KMS-11 (cell line): ENCODE results near the gene RWDD4.

Experiments
- H2AFZ ChIP-seq: fragments of 200-600 bp; sonication (generic); 2 replicates; pipeline ENCODE4 v1.6.1; 2016; ENCODE audit warnings: antibody characterized with exemption, mixed run types, low read depth
- H3K27ac ChIP-seq: fragments of 200-600 bp; sonication (generic); 2 replicates; pipeline ENCODE4 v1.6.1; 2016; ENCODE audit warnings: mild to moderate bottlenecking, mixed run types
- H3K27me3 ChIP-seq: fragments of 200-600 bp; sonication (generic); 2 replicates; pipeline ENCODE4 v1.6.1; 2017; ENCODE audit warnings: mild to moderate bottlenecking, low read depth, mixed run types, moderate library complexity; ENCODE audit not compliant: insufficient read depth
- H3K36me3 ChIP-seq: fragments of 200-600 bp; sonication (generic); 2 replicates; pipeline ENCODE4 v1.6.1; 2017; ENCODE audit warnings: mild to moderate bottlenecking, mixed run types; ENCODE audit not compliant: insufficient read depth
- H3K4me1 ChIP-seq: fragments of 200-600 bp; sonication (generic); 2 replicates; pipeline ENCODE4 v1.6.1; 2016; ENCODE audit warnings: mild to moderate bottlenecking, low read depth, mixed run types; ENCODE audit not compliant: poor library complexity, severe bottlenecking
- H3K4me2 ChIP-seq: fragments of 200-600 bp; sonication (generic); 2 replicates; pipeline ENCODE4 v1.7.0; 2016; ENCODE audit warnings: mild to moderate bottlenecking, mixed run types
- H3K4me3 ChIP-seq: fragments of 200-600 bp; sonication (generic); IDR thresholded peaks from 2 replicates; pipeline ENCODE4 v1.6.1; 2017; ENCODE audit warnings: low read depth, low read length, mixed read lengths; ENCODE audit not compliant: insufficient read depth
- H3K79me2 ChIP-seq: fragments of 200-600 bp; sonication (generic); 2 replicates; pipeline ENCODE4 v1.6.1; 2016; ENCODE audit warnings: low read depth, mixed run types; ENCODE audit not compliant: insufficient read depth
- H3K9ac ChIP-seq: fragments of 200-600 bp; sonication (generic); 2 replicates; pipeline ENCODE4 v1.6.1; 2016; ENCODE audit warnings: mild to moderate bottlenecking, mixed run types
- H4K20me1 ChIP-seq: fragments of 200-600 bp; sonication (generic); 2 replicates; pipeline ENCODE4 v1.6.1; 2016; ENCODE audit warnings: mild to moderate bottlenecking, mixed run types; ENCODE audit not compliant: insufficient read depth
- CTCF ChIP-seq: fragments of 200-600 bp; sonication (generic); conservative IDR thresholded peaks from 2 replicates; pipeline ENCODE4 v1.6.1; 2017; ENCODE audit warnings: low read depth, mild to moderate bottlenecking, antibody characterized with exemption, low read length, moderate library complexity, mixed read lengths

Gene RWDD4

GRCh38 chr4:183636923-183637322 is 22.1 kb downstream of the RWDD4 start:
- Histone ChIP-seq H4K20me1 (no peaks in the 10 kb centered on the region), H3K9ac (no peak overlapping the region), H3K36me3 (no peaks in the 10 kb centered on the region), H2AFZ (no peak overlapping the region), H3K27ac (no peak overlapping the region), H3K27me3 (no peaks in the 10 kb centered on the region), H3K4me3 (no peak overlapping the region), H3K4me2 (no peak overlapping the region), H3K4me1 (no peaks in the 10 kb centered on the region), H3K79me2 (no peaks in the 10 kb centered on the region)
- TF ChIP-seq CTCF, result no peak

- Histone ChIP-seq H3K4me2 (no peak overlapping the region), H3K79me2 (no peaks in the 10 kb centered on the region), H3K27me3 (no peaks in the 10 kb centered on the region), H3K4me1 (no peaks in the 10 kb centered on the region), H3K4me3 (no peak overlapping the region), H3K36me3 (no peaks in the 10 kb centered on the region), H3K27ac (no peak overlapping the region), H4K20me1 (no peaks in the 10 kb centered on the region), H3K9ac (no peak overlapping the region), H2AFZ (no peak overlapping the region)
- no peak for TF ChIP-seq CTCF
Observed at GRCh38 chr4:183636503-183636902, 22.5 kb downstream of the RWDD4 start.

- TF ChIP-seq CTCF, result no peak
- no peak overlapping the region for H3K27ac ChIP-seq
Observed at GRCh38 chr4:183635741-183636140, 23.2 kb downstream of the RWDD4 start.

GRCh38 chr4:183635321-183635720 is 23.7 kb downstream of the RWDD4 start:
- no peaks in the 10 kb centered on the region for H3K79me2 ChIP-seq
- no peak overlapping the region for H3K4me2 ChIP-seq
- H3K36me3 ChIP-seq, result no peaks in the 10 kb centered on the region
- TF ChIP-seq CTCF, result no peak
- no peak overlapping the region for H2AFZ ChIP-seq
- no peak overlapping the region for H3K27ac ChIP-seq
- H3K4me1 ChIP-seq, result no peaks in the 10 kb centered on the region
- H3K27me3 ChIP-seq, result no peaks in the 10 kb centered on the region
- no peaks in the 10 kb centered on the region for H4K20me1 ChIP-seq
- no peak overlapping the region for H3K9ac ChIP-seq
- H3K4me3 ChIP-seq, result no peak overlapping the region

More at GRCh38 chr4:183635741-183636140, 23.2 kb downstream of the RWDD4 start:
- Histone ChIP-seq H3K9ac (no peak overlapping the region), H2AFZ (no peak overlapping the region), H3K4me1 (no peaks in the 10 kb centered on the region), H3K27me3 (no peaks in the 10 kb centered on the region), H3K4me2 (no peak overlapping the region), H4K20me1 (no peaks in the 10 kb centered on the region), H3K4me3 (no peak overlapping the region), H3K36me3 (no peaks in the 10 kb centered on the region), H3K79me2 (no peaks in the 10 kb centered on the region)
